Hematopoietic multipotent progenitor cell treated with erythropoietin and hydrocortisone succinate and interleukin-3 and kit ligand, for 6 days (in vitro differentiated cells): ENCODE results near the gene COLEC11.
"Not testable (repeated sequence)": the region's sequence is repeated elsewhere in the genome, so short reads cannot be mapped to it uniquely, and the experiment has no call there.

Experiments
- DNase-seq: peaks from one replicate; pipeline ENCODE4 v3.0.0-alpha.2; 2015

Gene COLEC11

DNA sequence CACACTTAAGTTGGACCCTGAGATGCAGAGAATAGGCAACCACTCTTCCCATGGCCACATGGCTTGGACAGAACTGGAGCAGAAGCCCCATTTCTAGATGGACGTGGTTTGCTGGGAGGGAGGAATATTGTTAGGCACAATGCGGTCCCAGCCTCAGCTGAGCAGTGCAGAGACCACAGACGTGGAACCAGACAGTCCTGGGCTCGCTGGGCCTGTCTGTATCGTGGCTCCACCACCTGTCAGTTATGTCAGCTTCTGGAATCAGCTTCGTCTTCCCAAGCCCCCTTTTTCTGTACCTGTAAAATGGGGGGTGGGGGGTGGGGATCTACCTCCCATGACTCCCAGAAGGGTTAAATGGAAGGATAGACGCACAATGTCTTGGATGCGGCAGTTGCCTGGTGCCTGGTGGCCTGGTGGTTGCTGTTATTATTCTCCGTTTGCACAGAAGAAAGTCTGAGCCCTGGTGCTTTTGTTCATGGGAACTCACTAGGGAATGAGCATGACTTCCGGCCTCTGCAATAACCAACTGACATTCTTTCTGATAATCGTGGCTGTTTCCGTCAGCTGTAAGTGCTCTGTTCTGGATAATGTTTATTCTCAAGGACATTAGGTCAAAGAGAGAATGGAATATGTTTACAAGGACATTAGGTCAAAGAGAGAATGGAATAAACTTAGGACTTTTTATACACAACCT, 31.4 kb downstream of the COLEC11 start:
- DNase-seq = no peak

- no peak for DNase-seq
Measured at GRCh38 chr2:3626812-3627499, 32.0 kb downstream of the COLEC11 start.

DNA sequence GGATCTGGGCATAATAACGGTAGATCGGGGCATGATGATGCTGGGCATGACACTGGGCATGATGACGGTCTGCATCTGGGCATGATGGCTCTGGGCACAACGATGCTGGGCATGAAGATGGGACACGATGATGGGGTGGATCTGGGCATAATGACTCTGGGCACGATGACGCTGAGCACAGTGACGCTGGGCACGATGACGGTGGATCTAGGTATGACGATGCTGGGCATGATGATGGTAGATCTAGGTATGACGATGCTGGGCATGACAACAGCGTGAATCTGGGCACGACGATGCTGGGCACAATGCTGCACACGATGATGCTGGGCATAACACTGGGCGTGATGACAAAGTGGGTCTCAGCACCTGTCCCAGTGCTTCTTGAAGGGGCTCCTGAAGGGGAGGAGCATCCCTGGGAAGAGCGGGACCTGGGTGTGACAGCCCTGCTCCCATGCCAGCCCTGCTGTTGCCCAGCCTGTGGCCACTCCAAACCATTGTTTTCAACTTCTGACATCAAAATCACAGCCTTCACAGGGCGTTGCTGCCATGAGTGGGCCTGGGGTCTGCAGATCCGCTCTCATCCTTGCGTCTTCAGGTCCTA, 32.7 kb downstream of the COLEC11 start:
- DNase-seq = no peak

DNA sequence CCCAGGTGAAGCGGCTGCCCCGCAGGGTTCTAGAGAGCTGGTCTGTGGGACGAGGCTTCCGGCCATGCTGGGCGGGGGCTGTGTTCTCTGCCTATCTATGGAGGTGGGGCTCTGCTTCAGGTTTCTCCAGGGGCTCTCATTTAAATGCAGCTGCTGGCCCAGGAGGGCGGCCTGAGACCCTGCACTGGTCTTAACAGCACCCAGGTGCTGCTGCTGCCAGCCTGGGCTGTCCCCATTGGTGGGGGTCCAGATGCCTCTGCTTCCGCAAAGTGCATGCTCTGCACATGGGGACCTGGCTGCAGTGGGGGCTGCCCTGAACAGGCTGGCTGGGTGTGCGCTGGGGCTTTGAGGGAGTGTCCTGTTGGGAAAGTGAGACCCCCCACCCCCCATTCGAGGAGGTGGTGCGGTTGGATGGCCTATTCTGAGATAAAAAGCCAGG, 33.3 kb downstream of the COLEC11 start:
- no peak for DNase-seq

GRCh38 chr2:3628800-3629199, 33.9 kb downstream of the COLEC11 start:
- DNase-seq = peak; percentile 18

DNA sequence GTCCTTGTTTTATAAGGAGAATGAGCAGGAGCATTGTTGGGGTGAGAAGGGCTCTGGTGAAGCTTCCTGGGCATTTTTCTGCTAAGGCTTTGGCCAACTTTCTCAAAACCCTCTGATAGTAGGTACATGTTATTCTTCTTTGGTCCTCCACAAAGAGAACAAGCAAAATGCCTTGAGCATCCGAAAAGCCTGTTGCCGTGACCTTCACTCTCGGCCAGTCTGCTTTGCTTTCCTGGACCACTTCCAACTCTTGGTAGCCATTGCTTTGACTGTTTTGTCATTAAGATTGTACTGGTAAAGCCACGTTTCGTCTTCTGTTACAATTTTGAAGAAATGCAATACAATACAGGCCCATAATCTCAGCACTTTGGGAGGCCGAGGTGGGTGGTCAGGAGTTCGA, 35.7 kb downstream of the COLEC11 start:
- no peak for DNase-seq

DNA sequence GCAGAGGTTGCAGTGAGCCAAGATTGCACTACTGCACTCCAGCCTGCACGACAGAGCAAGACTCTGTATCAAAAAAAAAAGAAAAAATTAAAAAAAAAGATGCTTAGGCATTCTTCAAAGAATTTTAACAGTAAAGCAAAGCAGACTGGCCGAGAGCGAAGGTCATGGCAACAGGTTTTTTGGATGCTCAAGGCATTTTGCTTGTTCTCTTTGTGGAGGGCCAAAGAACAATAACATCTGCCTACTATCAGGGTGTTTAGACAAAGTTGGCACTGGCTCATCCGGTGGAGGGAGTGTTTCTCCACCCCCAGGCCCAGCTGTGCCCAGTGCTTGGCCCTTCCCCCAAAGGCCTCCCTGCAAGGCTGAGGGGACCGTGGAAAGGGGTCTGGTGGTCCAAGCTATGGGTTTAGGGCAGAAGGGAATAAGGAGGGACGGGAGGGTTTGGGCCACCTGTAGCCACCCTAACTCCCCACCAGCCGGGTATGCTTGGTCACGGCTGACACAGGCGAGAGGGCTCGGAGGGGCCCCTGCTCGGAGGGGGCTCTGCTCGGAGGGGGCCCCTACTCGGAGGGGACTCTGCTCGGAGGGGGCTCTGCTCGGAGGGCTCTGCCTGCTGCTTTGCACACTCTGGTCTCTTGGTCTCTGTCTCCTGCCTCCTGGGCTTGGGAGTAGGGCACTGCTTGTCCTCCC, 36.4 kb downstream of the COLEC11 start:
- no peak for DNase-seq

GRCh38 chr2:3631851-3632659, 37.1 kb downstream of the COLEC11 start:
- DNase-seq = no peak

DNA sequence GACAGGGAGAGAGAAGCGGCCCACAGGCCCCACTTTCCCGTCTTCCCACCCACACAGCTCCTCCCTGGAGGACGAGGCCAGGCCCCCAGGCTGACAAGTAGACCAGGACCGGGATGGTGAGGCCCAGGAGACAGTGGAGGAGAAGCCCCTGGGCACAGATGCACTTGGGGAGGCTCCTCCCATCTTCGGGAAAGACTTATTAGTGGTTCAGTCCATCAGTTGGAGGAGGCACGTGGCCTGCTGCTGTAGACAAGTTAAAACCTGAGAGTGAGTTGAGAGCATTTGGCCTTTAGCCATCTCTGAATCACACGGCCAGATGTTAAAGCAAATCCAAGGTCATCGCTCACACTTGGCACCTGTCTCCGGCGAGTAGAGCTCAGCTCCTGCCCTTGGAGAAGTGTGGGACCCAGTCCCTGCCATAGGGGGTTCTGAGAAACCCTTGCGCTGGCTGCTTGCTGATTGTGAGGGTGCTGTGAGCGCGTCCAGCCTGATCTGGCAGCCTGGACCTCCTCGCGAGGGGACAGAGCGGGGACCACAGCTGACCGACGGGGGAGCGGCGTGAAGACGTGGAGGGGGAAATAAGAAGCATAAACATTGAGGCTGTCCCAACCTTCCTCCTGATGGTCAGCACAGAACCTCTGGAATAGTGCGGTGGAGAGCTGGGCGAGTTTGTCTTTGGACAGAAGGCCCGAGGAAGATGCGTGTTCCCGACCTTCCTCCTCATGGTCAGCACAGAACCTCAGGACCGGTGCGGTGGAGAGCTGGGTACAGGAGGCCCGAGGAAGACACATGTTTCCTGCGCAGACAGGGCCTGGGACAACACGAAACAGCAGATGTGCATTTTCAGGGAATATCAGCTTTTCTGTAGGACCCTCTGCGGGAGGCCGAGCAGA, 38.4 kb downstream of the COLEC11 start:
- DNase-seq = no peak

DNA sequence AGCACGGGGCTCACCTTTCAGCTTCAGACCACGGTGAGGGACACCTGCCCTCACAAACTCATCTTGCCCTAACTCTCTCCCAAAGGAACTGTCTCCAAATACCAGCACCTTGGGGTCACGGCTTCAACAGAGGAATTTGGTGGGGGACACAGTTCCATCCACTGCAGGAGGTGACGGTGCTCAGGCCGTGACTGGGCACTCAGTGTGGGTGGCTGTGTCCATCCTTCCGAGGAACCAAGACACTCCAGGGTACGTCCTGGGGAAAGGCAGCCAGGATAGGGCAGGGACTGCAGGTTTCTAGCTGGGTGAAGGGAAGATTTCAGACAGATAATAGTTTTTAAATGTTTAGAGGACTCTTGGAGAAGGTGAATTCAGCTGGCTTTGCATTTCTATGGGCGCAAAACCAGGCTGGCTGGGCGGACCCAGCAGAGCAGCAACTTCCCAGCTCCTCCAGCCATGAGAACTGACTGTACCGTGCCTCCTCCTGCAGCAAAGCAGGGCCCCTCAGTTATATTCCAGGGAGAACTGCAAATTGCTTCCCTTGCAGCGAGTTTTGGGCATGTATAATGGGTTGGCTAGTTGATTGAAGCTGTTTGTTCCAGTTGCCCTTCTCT, 39.2 kb downstream of the COLEC11 start:
- DNase-seq = no peak

GRCh38 chr2:3634596-3635121, 39.7 kb downstream of the COLEC11 start:
- no peak for DNase-seq

- DNase-seq = no peak
Measured at GRCh38 chr2:3635171-3635974, 40.5 kb downstream of the COLEC11 start.

GRCh38 chr2:3635975-3636327, 41.0 kb downstream of the COLEC11 start:
- DNase-seq = not testable (repeated sequence)

DNA sequence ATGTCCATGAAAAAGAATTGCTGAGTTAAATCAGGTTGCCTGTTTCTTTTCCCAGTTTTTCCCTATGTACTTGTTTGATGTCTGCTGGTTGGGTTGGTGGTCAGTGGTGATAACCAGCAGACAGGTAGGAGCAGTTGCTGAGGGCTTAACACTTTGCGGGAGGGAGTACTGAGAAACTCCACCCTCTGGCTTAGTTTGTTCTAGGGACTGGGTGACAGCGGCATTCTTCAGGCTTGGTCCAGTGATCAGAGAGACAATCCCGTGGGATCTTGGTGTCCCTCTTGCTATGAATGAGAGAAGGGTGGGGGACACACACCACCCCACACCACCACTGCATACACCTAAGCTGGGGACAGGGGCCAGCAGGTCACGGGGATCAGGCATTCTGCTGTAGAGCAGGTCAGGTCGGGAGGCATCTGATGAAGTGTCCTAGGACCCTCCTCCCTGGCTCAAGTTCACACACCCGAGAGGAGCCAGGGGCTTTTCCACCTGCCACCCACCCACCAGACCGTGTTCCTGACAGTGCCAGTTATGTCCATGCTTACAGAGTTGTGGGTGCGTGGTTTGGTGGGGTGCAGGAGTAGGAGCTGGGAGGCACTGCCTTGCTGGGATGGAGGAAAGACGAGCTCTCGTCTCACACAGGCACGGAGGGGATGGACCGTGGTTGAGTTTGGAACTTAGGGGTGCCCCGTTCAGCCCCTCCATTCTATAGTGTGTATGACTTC, 41.8 kb downstream of the COLEC11 start:
- no peak for DNase-seq

DNA sequence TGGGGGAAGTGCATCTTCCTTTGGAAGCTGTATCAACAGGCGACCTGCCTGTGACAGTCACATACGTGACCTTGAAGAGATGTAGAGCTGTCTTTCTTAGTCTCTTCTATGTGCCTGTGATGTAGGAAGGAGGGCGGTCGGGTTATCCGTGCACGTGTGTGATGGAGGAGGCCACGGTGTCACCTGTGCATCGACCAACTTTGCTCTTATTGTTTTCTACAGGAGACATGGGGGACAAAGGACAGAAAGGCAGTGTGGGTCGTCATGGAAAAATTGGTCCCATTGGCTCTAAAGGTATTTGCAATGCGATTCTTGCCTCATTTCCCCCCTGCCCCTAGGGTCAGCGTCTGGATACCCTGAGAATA, 42.4 kb downstream of the COLEC11 start:
- no peak for DNase-seq

- no peak for DNase-seq
Measured at GRCh38 chr2:3637692-3638455, 43.0 kb downstream of the COLEC11 start.

DNA sequence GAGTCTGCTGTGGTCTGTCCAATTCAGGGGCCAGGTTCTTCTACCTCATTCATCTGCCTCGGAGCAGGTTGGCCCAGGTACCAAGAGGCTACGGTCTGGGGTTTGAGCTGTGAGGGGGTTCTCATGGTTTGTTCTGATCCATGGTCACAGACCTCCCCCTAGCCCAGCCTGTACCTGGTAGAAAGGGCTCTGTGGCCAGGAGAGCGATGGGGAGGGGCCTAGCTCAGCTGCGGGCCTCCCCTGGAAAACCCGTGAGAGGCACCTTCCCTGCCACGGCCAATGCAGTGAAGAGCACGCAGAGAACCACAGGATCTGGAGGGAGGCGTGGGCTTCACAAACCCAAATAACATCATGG, 43.5 kb downstream of the COLEC11 start:
- DNase-seq = no peak

GRCh38 chr2:3639015-3639630, 44.2 kb downstream of the COLEC11 start:
- no peak for DNase-seq
